Fibroblast of skin of right quadriceps (primary cell): ENCODE measurements around the gene CRELD2.

ENCODE experiments used
- DNase-seq: peaks from one replicate; pipeline ENCODE4 v3.0.0-alpha.2; 2013

The CRELD2 gene

GRCh38 chr22:49948116-49948957, 29.9 kb downstream of the CRELD2 start:
- no peak for DNase-seq

DNA sequence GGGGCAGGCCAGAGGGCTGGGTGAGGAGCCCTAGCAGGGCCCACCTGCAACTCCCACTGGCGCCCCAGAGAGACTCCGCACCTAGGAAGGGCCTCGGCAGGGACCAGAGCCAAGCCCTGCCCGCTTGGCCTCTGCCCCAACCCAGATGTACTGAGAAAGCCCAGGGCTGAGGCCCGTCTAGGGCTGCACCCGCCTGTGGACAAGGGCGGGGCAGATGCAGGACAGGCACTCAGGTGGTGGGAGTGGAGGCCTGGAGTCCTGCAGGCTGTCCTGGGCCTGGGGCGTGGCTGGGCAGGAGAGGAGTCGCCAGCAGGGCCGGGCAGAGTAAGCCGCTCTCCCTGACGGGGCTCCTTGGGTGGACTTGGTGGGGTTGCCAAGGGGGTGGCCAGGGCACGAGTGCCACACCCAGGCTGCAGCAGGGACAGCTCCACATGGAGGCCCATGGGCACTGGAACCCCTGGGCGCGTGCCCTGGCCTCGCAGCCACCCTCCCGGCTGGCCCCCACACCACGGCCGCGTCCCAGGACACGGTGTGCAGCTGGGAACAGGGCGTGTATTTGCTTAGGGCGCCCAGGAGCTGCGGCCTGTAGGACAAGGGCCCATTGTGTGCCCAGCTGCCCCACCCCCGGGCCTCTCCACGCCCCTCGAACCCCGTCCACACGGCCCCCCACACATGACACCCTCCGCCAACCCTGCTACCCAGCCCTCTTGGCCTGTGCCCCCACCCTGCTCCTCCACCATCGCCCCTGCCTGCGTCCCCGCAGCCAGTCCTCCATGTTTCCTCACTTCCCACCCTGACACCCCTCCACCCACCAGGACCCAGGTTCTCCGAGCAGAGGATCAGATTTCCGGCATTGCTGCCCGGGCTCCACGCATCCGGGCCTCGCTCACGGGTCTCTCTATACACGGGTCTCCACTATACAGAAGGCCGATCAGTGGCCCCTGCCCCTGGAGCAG, 30.8 kb downstream of the CRELD2 start:
- no peak for DNase-seq

GRCh38 chr22:49949914-49950292, 31.5 kb downstream of the CRELD2 start:
- no peak for DNase-seq

DNA sequence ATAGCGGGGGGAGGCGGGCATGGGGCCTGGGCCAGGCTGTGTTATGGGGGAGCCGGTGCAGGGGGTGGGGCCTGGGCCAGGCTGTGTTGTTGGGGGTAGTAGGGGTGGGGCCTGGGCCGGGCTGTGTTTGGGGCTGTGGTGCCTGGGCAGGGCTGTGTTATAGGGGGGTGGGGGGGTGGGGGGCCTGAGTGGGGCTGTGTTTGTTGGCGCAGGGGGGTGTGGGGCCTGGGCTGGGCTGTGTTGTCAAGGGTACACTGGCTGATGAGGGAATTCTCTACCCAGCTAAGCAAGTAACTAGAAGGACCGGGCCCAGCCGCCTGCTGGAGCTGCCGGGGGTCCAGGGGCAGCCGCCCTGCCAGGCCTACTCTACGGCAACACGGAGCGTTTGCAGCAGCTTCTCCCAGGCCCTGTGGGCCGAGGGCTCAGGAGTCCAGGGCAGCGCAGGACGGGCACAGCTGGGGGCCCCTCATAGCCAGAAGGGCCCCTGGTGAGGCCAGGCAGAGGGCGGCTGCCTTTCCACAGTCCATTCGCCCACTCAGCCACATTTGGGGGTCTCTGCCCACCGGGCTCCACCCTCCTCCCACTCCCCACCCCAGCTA, 32.1 kb downstream of the CRELD2 start:
- DNase-seq: no peak

DNA sequence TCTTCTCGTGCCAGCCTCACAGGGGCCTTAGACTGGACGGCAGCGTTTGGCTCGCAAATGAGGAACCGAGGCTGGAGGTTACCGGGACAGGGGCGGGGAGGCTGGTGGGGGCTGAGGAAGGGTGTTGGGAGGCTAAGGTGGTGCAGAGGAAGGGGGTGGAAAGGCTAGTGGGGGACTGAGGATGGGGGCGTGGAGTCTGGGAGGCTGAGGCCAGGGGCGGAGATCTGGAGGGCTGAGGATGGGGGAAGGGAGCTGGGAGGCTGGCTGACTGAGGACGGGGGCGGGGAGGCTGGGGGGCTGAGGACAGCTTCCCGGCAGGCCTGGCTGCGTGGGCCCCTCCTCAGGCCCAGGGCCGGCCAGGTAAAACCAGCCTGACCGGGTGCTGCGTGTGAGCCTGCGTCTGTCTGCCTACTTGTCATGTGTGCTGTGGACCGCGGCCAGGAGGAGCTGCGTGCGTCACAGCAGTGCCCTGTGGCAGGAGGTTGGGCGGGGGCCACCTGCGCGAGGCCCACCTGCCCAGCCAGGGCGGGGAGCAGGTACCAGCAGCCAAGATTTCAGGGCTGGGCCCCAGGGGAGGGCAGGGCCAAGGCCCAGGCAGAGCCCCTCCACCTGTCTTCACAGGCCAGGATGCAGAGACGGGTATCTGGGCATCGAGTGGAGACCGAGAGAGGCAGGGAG, 32.7 kb downstream of the CRELD2 start:
- no peak for DNase-seq

DNA sequence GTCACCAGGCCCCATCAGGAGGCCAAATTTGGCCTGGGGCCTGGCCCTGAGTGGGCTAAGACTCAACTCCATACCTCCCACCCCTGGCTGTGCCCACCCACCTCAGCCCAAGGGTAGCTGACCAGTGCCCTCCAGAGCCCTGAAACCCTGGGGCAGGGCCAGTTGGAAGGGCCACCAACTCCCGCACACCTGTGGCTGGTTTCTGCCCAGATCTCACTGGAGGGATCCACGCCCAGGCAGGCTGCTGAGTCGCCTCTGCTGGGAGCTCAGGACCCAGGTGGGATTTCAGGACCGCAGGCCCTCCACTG, 33.2 kb downstream of the CRELD2 start:
- DNase-seq: no peak

GRCh38 chr22:49951986-49952896, 33.8 kb downstream of the CRELD2 start:
- DNase-seq: peak; percentile 92

DNA sequence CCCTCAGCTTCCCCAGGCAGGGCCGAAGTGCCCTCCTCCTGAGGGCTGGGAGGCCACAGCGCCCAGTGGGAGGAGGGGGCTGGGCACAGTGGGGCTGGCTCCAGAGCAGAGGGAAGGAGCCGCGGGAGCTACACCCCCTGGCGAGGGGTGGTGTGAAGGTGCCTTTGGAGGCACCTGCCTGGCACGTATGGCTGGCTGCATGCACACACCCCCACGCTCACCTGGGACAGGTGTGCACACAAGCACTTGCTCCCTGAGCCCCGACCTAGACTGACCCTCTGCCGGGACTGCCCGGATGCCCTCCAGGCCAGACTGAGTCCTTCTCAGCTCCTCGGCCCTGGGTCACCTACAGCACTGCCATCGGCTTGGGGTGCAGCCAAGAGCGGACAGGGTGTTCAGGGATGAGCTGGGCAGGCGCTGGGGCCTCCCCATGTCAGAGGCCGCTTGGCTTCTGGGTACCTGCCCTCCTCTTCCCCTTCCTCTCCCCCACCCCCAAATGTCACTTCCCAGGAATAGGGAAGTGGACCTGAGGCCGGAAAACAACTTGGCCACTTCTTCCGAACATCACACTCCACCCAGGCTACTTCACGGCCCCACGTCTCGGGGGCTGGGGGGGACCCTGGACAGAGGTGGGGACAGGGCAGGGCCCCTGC, 34.7 kb downstream of the CRELD2 start:
- DNase-seq: no peak

- no peak for DNase-seq
Measured at GRCh38 chr22:49953680-49954344, 35.4 kb downstream of the CRELD2 start.

DNA sequence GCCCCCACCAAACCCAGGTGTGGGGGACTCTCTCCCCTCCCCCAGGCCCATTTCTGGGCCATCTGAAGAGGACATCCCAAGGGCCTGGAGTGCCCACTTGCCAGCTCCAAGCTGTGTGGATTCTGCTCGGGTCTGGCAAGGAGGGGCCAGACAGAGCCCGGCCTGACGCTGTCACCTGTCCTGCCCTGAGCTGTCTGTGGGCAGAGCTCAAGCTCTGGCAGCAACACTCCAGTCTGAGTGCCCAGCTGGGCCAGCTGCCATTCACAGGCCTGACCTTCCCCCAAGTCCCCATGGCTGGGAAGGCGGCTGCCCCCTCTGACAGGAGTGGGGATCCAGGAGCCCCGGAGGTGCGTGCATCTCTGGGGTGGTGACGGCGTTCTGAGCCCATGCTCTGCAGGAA, 35.9 kb downstream of the CRELD2 start:
- DNase-seq: no peak

DNA sequence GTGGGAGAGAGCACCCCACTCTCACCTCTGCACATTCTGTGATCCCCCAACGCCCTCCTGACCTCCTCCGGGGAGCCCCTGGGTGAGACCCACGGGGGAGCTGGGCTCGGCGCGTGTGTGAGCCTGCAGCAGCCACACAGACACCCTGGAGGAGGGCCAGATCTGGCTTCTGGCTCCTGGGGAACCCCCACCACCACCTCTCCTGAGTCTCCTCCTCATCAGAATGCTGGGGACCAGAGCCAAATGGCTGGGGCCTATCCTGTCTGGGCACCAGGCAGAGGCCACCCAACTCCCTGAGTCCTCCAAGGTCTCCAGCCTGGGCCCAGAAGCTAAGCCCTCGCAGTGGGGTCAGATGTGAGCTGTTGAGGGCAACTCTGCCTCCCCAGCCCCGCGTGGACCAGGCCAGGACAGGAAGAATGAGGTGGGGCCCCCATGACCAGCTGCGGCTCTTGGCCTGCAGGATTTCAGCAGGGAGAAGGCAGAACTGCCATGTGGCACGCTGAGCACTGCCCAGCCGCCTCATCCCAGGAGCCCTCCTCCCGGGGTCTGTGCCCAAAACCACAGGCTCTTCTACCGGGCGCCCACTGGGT, 36.7 kb downstream of the CRELD2 start:
- DNase-seq: no peak

- DNase-seq: no peak
Measured at GRCh38 chr22:49955581-49956417, 37.4 kb downstream of the CRELD2 start.

- no peak for DNase-seq
Measured at GRCh38 chr22:49956418-49956770, 38.0 kb downstream of the CRELD2 start.

DNA sequence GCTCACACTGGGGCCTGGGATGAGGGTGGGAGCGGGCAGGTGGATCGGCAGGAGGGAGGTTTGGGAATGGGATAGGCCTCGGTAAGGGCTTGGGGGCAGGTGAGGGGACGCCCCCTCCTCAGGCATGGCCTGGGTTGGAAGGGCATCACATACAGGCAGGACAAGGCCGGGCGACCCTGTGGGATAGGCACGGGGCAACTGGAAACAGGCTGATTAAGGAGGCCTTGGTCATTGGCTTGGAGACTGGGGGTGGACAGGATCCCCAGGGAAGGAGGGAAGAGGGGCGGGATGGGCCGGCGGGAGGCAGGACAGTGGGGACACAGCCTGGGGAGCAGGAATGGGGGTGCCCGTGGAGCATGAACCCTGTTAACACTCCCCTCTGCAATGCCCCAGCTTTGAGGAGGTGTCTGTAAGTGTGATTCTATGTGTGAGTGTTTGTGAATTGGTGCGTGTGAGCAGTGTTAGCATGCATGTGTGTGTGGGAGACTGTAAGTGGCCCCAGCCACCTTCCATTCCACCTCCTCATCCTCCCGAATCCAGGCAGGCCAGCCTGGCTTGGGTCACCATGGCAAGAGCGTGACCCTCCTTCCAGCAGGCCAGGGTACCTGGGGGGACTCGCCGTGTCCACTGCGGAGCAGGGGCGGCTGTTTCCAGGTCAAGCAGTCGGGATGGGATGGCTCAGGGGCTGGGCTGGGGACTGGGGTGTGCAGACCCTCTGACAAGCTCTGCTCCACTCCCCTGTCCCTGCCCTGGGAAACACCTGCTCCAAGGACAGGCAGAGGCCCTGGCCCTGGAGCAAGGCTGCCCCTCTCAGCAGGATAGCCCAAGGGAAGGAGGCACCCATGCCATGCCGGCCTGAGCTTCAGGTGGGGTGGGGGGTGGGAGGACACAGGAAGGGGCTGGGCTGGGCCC, 38.7 kb downstream of the CRELD2 start:
- no peak for DNase-seq

GRCh38 chr22:49957826-49958365, 39.5 kb downstream of the CRELD2 start:
- no peak for DNase-seq

DNA sequence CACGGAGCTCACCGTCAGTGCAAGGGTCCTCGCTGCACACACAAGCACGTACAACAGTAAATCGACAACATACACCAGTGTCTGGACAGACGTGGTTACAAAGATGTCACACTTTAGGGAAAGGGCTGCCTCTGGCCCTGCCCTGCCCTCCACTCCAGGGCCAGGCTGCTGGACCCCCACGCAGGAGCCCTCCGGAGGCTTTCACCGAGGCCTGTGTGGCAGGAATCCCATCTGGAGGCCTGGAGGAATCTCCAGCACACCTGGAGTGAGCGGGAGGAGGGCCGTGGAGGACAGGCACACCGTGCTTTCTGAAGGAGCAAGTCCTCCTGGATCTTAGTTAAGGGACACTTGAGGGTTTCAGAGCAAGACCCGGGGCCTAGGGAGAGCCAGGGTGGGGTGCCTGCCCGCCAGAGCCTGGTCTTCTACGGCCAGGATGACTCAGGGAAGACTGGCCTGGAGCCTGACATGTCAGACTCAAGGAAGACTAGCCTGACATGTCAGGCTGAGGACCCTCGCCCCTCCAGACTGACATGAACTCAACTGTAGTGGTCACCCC, 40.0 kb downstream of the CRELD2 start:
- DNase-seq: no peak

DNA sequence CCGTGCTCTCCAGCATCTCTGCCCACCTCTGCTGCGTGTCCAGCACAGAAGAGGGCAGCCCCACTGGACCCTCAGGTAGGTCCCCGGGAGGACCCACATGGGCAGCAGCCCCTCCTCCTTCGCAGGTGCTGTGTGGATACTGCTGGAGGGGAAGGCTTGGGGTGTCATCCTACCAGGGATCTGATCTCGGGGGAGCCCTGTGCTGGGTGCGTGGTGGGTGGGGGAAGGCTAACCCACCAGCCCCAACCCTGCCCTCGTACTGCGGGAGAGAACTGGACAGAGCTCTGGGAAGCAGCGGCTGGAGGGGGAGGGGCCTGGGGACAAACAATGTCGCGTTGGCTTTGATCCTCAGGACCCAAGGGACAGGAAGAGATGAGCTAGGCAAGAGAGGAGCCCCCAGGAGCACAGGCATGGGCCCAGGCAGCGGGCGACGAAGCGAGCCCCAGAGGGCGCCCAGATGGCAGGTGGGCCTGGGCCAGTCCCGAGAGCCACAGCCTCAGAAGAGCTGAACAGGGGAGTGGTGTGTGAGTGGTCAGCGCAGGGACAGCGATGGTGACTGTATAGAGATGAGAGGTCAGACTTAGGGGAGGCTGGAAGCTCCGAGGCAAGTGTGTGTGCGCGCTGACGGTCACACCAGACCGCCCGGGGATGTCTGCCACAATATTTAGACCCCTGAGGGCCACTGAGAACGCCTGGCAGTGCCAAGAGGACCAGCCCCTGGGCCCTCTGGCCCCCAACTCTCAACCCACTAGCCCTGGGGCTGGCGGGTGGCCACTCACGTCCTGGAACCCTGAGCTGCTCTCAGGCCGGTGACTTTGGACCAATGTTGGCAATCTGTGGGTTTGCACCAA, 40.7 kb downstream of the CRELD2 start:
- DNase-seq: no peak
